GM13977 (cell line): ENCODE results near the gene OR5T1.

Experiments used
- DNase-seq: peaks from one replicate; pipeline ENCODE4 v3.0.0; 2012; ENCODE audit warnings: low spot score
- CTCF ChIP-seq: IDR thresholded peaks from 2 replicates; pipeline ENCODE4 v1.5.1; 2012; ENCODE audit warnings: mild to moderate bottlenecking, control low read depth; ENCODE audit not compliant: insufficient read depth; ENCODE audit errors: extremely low read depth, missing control alignments
- in situ Hi-C: fragments of 300-500 bp; cut with MboI; formaldehyde crosslinking; loops from one replicate; pipeline ENCODE4 v1.12.0; 2022; ENCODE audit warnings: low sequenced_read_pairs, low pct_unique_long_range_greater_than_20kb, mixed read lengths, inconsistent platforms; ENCODE audit not compliant: unreplicated experiment

The OR5T1 gene

GRCh38 chr11:56307836-56308235, 33.9 kb downstream of the OR5T1 start:
- no peak for DNase-seq
- in situ Hi-C loops, result no loop called here
- TF ChIP-seq CTCF, result no peak

GRCh38 chr11:56314844-56315243, 40.9 kb downstream of the OR5T1 start, which contains the start of gene OR8K3:
Gene OR8K3 (plus strand): TSS chr11:56315144. CDS start chr11:56318307, 3,163 bp downstream.
- no peak for DNase-seq
- TF ChIP-seq CTCF, result no peak
- in situ Hi-C loops, result no loop called here
